NCI-H226 (cell line): Measurements from ENCODE around the gene AP5S1.

Source experiments
- DNase-seq: peaks from one replicate; pipeline ENCODE4 v3.0.0-alpha.2; 2015

Gene AP5S1

GRCh38 chr20:3794701-3795420 is 25.5 kb upstream of the AP5S1 start:
- no peak for DNase-seq

DNA sequence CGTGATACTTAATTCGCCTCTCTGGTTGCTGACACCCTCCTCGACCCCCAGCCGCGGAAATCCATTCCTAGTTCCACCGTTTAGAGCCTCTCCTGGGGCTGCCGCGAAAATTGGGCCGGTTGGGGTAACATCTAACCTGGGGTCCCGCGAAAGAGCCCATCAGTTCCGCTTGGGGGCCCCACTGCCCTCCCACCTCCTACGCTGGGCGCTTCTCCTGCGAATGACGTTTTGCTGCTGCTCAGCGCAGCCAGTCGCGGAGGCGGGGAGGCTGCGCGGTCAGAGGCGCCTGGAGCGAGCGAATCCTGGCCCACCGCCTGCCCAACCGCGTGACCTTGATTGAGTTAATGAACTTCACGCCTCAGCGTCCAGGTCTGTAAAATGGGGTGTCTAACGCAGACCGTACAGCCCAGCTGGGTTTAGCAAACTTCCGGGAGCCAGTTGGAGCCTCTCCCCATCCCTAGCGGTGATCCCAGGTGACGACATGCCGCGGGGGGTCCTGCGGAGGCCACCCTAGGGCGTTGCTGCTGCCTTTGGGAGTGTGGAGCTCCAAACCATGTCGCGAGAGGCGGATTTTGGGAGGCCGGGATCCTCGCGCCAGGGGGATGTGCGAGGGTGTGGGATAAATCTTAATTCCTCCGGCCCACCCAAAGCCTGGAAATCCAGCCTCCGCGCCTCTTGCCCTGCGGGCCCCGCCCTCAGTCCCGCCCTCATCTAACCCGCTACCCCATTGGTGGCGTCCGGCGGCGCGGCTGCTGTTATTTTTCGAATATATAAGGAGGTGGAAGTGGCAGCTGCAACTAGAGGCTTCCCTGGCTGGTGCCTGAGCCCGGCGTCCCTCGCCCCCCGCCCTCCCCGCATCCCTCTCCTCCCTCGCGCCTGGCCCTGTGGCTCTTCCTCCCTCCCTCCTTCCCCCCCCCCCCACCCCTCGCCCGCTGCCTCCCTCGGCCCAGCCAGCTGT is 24.6 kb upstream of the AP5S1 start, which contains the start of gene CDC25B:
Gene CDC25B (plus strand): TSS at position 800 of the 958 bp plus-strand sequence. CDS start 222 bp downstream, outside the sequence.
- DNase-seq: peak; percentile 78

DNA sequence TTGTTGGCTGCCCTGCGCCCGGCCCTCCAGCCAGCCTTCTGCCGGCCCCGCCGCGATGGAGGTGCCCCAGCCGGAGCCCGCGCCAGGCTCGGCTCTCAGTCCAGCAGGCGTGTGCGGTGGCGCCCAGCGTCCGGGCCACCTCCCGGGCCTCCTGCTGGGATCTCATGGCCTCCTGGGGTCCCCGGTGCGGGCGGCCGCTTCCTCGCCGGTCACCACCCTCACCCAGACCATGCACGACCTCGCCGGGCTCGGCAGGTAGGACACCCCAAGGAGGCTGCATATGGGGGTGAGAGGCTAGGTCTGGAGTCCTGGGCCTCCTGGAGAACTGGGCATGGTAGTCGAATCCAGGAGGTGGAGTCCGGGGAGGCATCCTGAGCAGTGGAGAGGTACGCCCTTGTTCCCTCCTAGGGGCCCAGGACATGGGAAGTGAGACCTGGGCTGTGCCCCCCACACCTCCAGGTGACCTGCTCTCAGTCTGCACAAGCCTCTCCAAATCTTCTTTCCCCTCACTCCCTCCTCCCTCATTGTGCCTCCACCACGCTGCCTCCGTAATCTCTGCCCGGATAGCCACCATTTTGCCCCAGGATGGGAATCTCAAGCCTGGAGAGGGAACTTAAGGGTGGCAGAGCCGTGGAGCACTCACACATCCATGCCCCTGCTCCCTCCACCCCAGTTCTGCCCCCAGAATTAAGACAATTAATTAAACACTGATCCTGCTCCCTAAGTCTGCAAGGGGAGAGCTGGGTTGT is 23.7 kb upstream of the AP5S1 start:
- no peak for DNase-seq

- DNase-seq: no peak
Observed at GRCh38 chr20:3797226-3797545, 23.2 kb upstream of the AP5S1 start.

GRCh38 chr20:3797592-3798372 is 22.6 kb upstream of the AP5S1 start:
- no peak for DNase-seq

DNA sequence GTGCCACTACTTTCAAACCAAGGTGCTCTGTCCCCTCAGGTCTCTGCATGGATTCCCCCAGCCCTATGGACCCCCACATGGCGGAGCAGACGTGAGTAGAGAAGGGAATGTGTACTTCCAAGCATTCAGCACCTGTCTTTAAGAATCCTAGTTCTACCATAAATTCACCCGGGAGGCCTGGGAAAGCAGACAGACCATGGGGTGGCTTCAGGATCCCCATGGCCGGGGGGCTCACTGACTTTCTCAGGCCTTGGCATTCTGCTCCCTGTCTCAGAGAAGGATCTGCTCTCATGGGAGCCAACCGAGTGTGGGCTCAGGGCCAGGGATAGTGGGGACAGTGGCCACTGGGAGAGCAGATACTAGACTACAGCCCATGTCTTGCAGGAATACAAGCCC is 22.0 kb upstream of the AP5S1 start:
- no peak for DNase-seq

GRCh38 chr20:3798908-3799248 is 21.5 kb upstream of the AP5S1 start:
- DNase-seq: no peak

DNA sequence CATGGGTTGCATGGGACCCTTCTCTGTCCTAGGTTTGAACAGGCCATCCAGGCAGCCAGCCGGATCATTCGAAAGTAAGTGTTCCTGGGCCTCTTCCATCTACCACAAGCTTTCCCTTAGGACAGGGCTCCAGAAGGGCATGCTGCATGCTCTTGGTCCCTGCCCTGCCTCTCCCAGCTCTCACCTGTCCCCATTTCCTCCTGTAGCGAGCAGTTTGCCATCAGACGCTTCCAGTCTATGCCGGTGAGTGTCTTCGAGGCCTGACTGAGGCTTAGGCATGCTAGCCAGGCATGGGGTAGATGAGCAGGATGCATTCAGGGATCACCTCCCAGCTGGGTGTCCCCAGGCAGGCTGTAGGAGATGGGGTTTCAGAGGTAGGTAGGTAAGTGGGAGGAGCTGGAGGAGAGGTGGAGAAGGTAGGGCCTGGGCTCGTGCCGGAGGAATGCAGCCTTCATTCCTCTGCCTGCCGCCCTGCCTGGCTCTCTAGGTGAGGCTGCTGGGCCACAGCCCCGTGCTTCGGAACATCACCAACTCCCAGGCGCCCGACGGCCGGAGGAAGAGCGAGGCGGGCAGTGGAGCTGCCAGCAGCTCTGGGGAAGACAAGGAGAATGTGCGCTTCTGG is 20.0 kb upstream of the AP5S1 start:
- DNase-seq: no peak

DNA sequence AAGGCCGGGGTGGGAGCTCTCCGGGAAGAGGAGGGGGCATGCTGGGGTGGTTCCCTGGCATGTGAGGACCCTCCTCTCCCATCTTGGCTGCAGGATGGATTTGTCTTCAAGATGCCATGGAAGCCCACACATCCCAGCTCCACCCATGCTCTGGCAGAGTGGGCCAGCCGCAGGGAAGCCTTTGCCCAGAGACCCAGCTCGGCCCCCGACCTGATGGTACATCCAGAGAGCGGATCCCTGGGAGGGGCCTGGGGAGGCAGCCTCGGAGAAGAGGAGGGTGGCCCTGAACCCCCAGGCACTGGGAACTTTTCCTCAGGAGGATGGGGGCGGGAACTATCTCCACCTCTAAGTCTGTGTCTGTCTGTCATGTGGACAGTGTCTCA is 19.5 kb upstream of the AP5S1 start:
- no peak for DNase-seq

DNA sequence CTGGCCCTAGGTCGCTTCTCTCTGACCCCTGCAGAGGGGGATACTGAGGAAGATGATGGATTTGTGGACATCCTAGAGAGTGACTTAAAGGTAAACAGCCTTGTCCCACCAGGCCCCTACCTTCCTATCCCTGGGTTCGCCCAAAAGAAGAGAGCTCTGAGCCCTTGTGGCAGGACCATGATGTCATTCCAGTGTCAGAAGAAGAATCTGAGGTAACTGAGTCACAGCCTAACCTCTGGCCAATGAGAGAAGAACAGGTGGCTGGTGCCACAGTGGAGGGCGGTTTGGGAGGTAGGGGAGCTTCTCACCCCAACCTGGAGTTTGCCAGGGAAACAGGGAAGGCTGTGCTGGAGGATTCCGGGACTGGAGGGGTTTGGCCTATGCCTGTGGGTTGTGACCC is 19.0 kb upstream of the AP5S1 start:
- no peak for DNase-seq

GRCh38 chr20:3801846-3802245 is 18.5 kb upstream of the AP5S1 start:
- DNase-seq: no peak

DNA sequence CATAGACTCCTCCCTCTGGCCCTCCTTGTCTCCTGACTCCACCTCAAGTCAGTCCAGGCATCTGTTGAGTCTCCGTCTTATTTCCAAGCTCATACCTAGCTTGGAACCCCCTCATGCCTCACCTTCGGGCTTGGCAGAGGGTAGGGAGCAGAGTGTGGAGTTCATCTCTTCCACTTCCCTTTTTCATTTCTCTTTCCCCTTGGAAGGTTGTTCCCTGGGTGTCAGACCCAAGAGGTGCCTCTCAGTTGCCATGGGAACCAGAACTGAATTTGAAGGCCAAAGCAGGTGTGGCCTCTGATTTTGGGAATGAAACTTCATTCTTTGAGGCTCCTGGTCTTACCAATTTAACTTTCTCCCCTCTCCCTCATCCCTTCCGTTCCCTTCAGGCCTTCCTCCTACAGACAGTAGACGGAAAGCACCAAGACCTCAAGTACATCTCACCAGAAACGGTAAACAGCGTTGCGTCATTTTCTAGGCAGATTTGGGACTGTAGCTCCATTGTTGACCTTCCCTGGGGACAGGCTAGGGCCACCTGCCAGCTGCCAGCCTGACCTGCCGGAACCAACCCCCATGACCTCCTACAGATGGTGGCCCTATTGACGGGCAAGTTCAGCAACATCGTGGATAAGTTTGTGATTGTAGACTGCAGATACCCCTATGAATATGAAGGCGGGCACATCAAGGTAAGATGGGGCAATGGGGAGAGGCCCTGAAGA is 17.7 kb upstream of the AP5S1 start:
- DNase-seq: no peak

GRCh38 chr20:3803289-3803688 is 17.1 kb upstream of the AP5S1 start:
- no peak for DNase-seq

DNA sequence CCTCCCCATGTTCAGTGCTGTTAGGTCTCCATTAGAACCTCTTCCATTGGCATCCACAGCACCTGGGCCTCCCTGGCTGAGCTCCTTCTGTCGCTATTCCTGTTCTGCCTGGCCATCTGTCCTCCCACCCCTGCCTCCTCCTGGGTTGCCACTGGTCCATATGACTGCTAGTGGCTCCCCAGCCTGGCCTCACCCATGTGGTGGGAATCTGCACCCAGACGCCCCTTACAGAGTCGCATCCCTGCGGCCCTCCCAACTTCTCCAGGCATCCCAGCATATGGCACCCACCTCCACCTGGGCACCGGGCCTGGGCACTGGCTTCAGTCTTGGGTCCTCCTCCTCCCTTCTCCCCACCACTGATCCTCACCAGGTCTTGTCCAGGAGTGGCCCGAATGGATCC is 16.5 kb upstream of the AP5S1 start:
- no peak for DNase-seq

DNA sequence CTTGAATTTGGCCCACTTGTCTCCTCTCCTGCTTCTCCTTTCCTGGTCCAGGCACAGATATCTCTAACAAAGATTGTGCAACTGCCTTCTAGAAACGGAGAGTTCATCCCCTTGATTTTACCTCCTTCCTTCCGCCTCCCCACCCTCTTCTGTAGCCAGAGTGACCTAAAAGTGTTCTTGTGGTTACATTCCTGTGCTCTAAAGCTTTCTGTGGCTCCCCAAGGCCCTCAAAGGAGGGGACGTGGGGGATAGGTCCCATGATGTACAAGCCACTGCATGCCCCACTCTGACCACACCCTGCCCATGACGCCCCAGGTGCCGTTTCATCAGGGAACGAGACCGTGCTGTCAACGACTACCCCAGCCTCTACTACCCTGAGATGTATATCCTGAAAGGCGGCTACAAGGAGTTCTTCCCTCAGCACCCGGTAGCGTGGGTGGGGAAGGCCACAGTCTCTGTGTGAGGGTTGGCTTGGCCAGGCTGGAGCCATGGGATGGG is 16.0 kb upstream of the AP5S1 start:
- no peak for DNase-seq

DNA sequence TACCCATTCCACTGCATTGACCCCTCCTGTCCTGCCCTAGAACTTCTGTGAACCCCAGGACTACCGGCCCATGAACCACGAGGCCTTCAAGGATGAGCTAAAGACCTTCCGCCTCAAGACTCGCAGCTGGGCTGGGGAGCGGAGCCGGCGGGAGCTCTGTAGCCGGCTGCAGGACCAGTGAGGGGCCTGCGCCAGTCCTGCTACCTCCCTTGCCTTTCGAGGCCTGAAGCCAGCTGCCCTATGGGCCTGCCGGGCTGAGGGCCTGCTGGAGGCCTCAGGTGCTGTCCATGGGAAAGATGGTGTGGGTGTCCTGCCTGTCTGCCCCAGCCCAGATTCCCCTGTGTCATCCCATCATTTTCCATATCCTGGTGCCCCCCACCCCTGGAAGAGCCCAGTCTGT is 15.6 kb upstream of the AP5S1 start:
- no peak for DNase-seq

- DNase-seq: no peak
Observed at GRCh38 chr20:3808544-3808943, 11.8 kb upstream of the AP5S1 start.

DNA sequence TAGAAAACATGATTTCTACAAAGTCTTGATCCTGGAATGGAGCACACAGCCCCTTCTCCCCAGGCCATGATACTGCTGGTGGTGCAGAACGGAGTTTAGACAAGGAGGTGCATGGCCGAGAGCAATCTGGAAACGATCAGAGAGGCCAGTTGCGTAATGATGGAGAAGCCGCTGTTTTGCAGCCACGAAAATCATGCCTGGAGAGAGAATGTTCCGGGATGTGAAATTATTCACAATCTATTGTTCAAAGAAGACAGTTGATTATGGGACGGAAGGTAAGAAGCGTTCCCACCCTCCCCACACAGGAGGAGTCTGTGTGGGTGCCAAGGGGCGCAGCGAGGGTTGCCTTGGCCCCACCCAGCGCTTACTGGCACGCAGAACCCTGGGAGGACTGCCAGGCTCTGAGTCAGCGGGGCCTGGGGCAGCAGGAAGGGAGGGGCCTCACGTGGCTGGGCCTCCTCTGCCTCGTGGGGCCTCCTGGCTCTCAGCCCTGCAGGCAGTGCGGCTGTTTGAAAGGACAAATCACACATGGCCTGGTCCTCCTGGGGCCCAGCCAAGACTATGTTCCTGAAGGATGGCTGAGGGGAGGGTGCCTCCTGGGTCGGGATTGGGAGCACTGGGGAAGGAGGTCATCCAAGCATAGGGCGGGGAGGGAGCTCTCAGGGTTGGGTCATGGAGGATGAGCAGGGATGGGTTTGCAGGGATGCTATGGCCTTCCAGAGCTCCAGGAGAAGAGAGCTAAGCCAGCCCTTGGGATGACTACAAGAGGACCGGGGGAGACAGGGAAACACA is 8.7 kb upstream of the AP5S1 start:
- DNase-seq: peak; percentile 86

DNA sequence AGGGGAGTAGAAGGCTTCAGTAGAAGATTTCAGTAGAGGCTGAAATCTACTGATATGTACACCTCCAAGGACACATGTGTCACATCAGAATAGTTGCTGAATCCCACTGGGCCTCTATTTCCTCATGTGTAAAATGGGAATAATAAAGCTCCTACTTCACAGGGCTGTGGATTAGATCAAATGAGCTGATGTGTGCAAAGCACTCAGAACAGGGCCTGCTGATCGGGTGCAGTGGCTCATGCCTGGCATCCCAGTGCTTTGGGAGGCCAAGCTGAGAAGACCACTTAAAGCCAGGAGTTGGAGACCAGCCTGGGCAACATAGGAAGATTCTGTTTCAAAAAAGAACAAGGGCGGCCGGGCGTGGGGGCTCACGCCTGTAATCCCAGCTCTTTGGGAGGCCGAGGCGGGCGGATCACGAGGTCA is 8.1 kb upstream of the AP5S1 start:
- DNase-seq: no peak
